ENCODE results near the gene PDF.

- TF ChIP-seq RAD21 (IDR thresholded peaks at IDR 0.05): no peak
- TF ChIP-seq CTCF (IDR thresholded peaks at IDR 0.05; ENCODE audit: low read depth, low read length, missing input control): no peak
- TF ChIP-seq EGR1 (IDR thresholded peaks at IDR 0.05; ENCODE audit: low read depth in 2 of 2): no peak
- TF ChIP-seq TAF1 (conservative IDR thresholded peaks at IDR 0.05): no peak
- TF ChIP-seq, protein P1, sequence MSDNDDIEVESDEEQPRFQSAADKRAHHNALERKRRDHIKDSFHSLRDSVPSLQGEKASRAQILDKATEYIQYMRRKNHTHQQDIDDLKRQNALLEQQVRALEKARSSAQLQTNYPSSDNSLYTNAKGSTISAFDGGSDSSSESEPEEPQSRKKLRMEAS (IDR thresholded peaks at IDR 0.05): no peak
- no peak for TF ChIP-seq NR2F2 (IDR thresholded peaks at IDR 0.05)
- no peak for TF ChIP-seq ZBTB33 (IDR thresholded peaks at IDR 0.05)
- no peak for TF ChIP-seq JUND (IDR thresholded peaks at IDR 0.05)
- no peak for TF ChIP-seq ATF3 (IDR thresholded peaks at IDR 0.05)
- TF ChIP-seq RXRA (IDR thresholded peaks at IDR 0.05): no peak
- TF ChIP-seq SP1 (IDR thresholded peaks at IDR 0.05): no peak
- TF ChIP-seq GABPA (IDR thresholded peaks at IDR 0.05 in 1 of 2, conservative IDR thresholded peaks at IDR 0.05 in 1 of 2): no peak
- TF ChIP-seq FOXA2 (IDR thresholded peaks at IDR 0.05): no peak
These were observed 37.0 kb downstream of the PDF start for GRCh38 chr16:69293401-69293800.

Data from liver (tissue), 3 donors.